Activated B cell treated with CpG ODN at 0.5 μM for 24 hours (primary cell): ENCODE measurements around the gene SUCLA2. TPM values are rescaled to one million over a fixed set of nuclear protein-coding genes. Genes with fewer than 3 reads are reported as not detected.

Source experiments
- ATAC-seq: fragments of 200-7000 bp; cut with Tn5 transposase; one replicate; pipeline ENCODE4 v1.10.0; 2021; ENCODE audit warnings: low read depth, mild to moderate bottlenecking, moderate library complexity
- CTCF ChIA-PET: fragments of 350-600 bp; sonication (Branson Sonifier 250); formaldehyde crosslinking; loops from one replicate; lab custom pipeline; 2021; ENCODE audit warnings: antibody characterized with exemption; lab: Charles Lee
- POLR2A ChIA-PET: fragments of 350-600 bp; sonication (Branson Sonifier 250); formaldehyde crosslinking; loops from one replicate; lab custom pipeline; 2021; ENCODE audit warnings: antibody characterized with exemption; lab: Charles Lee
- DNase-seq: peaks from one replicate; pipeline ENCODE4 v3.0.0; 2022
- H3K27ac Mint-ChIP-seq: one replicate; pipeline ENCODE4 v1.8.0; 2020; ENCODE audit warnings: mixed read lengths
- H3K27me3 Mint-ChIP-seq: one replicate; pipeline ENCODE4 v1.8.0; 2021; ENCODE audit warnings: mixed read lengths
- H3K36me3 Mint-ChIP-seq: one replicate; pipeline ENCODE4 v1.8.0; 2021; ENCODE audit warnings: low read depth, mixed read lengths
- H3K4me1 Mint-ChIP-seq: one replicate; pipeline ENCODE4 v1.8.0; 2021; ENCODE audit warnings: mixed read lengths
- H3K4me3 Mint-ChIP-seq: one replicate; pipeline ENCODE4 v1.8.0; 2020; ENCODE audit warnings: mild to moderate bottlenecking, mixed read lengths
- H3K9me3 Mint-ChIP-seq: one replicate; pipeline ENCODE4 v1.8.0; 2020; ENCODE audit warnings: mixed read lengths
- CTCF ChIP-seq: fragments of 200-600 bp; IDR thresholded peaks from one replicate; pipeline ENCODE4 v1.8.0; 2022; ENCODE audit warnings: antibody characterized with exemption, mild to moderate bottlenecking
- intact Hi-C: fragments of 100-400 bp; cut with micrococcal nuclease; formaldehyde crosslinking; loops from one replicate; pipeline ENCODE4 v1.15.1; 2024
- total RNA-seq: library from RNA; stranded (reverse); gene quantifications from 2 replicates; pipeline ENCODE4 v1.2.3, GENCODE V29; 2022

Gene SUCLA2
- total RNA-seq, result 32.1 and 35.8 TPM in 2 replicates

- Mint-ChIP-seq H3K27me3 (no peaks in the 10 kb centered on the region), H3K27ac (peak within 1 kb of the TSS; percentile 74), H3K4me1 (peaks cover 28% of the 10 kb centered on the region), H3K36me3 (peaks cover 14% of the 10 kb centered on the region), H3K9me3 (no peaks in the 10 kb centered on the region), H3K4me3 (peak within 1 kb of the TSS; percentile 95)
- TF ChIP-seq CTCF, result no peak
- intact Hi-C loops, result loop anchor here (1.0 to 2.0 kb wide), 2 partner anchors 36 to 1204 kb away; partner anchors contain the start of genes ESD and NUDT15
- DNase-seq, result peak; percentile 88
- POLR2A ChIA-PET, result interaction anchor here (0.5 to 2.9 kb wide), 2 partner anchors 37 to 98 kb away, joined by 10 read pairs; partner anchors contain the start of gene NUDT15
- CTCF ChIA-PET, result no interaction called here
- peak; percentile 100 for ATAC-seq
Measured at GRCh38 chr13:48001114-48001881, at the start of gene SUCLA2. TSS of gene SUCLA2 (minus strand) at chr13:48001273. CDS start at chr13:48001269, 4 bp downstream.

DNA sequence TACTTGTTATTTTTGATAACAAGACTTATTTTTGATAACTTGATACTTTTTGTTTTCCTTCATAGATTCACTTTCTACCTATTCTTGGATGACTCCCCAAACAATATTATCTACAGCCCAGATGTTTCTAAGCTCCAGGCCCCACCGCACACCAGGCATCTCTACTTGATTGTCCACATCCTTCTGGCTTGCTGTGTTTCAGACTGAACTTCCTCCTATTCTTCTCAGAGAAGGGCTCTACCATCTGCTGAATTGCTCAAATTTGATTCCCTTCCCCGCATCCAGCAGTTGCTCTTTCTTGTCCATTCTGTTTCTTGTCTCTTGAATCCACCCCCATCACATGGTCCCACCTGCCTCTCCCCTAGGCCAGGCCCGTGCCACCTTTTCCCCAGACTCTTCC is 49.5 kb upstream of the SUCLA2 start:
- ChIA-PET CTCF (interaction anchor here (1.1 kb wide), 1 partner anchor 12 kb away, joined by 3 read pairs; no protein-coding TSS in a partner anchor), POLR2A (interaction anchor here (0.7 kb wide), 1 partner anchor 181 kb away, joined by 3 read pairs; no protein-coding TSS in a partner anchor)
- Mint-ChIP-seq H3K4me1 (no peaks in the 10 kb centered on the region), H3K27ac (no peak overlapping the region), H3K36me3 (peaks cover 68% of the 10 kb centered on the region), H3K27me3 (no peaks in the 10 kb centered on the region), H3K4me3 (no peak overlapping the region), H3K9me3 (no peaks in the 10 kb centered on the region)
- intact Hi-C loops, result no loop called here
- TF ChIP-seq CTCF, result no peak
- DNase-seq (no peak), ATAC-seq (no peak)

DNA sequence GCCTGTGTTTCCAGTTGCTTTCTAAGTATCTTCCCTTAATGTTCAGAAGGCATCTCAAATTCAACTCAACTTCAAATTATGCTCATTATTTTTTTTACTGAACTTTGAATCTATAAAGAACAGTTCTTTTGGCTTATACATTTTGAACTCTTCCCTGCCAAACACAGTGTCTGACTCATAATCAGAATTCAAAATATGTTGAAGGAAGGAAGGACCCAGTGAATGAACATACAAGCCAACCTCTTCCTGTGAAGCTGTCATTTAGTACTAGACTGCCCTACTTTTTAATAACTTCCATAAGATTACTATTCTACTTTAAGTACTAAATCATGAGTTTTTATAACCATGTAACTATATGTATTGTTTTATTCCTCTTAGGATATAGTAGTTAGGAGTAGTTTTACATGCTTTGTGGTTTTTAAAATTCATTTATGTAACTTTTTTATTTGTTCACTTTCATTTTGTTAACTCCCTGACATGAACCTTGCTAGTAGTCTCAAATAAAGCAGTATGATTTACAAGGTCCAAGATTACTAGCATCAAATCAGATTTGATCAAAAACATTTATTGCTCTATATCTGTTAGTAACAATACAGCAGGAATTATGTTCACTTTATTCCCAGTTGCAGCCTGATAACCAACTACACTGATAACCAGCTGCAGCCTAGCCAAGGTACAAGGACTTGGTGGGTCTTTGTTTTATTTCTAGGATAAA is 42.9 kb upstream of the SUCLA2 start:
- no peak for TF ChIP-seq CTCF
- Mint-ChIP-seq H3K4me3 (no peak overlapping the region), H3K36me3 (peaks cover 34% of the 10 kb centered on the region), H3K27me3 (no peaks in the 10 kb centered on the region), H3K9me3 (no peaks in the 10 kb centered on the region), H3K4me1 (peaks cover 3% of the 10 kb centered on the region), H3K27ac (no peak overlapping the region)
- no peak for ATAC-seq
- DNase-seq, result no peak
- intact Hi-C loops, result no loop called here
- ChIA-PET CTCF (no interaction called here), POLR2A (interaction anchor here (0.6 to 0.7 kb wide), 2 partner anchors 15 to 440 kb away, joined by 3 read pairs; no protein-coding TSS in a partner anchor)

DNA sequence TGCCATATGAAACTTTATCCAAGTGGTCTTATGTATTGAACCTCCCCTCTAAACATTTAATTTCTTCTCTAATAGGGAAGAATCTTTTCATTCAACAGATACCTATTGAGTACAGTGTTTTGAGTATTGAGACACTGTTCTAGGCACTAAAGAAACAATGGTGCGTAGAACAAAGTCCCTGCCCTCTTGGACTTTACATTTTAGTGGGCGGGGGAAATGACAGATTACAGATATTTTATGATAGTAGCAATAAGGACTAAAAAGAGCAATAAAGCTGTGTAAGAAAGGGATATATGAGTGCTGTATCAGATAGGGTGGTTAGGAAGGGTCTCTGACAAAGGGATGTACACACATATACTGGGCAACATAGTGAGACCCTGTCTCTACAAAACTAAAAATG is 41.8 kb upstream of the SUCLA2 start:
- H3K27ac Mint-ChIP-seq, result no peak overlapping the region
- H3K4me3 Mint-ChIP-seq, result no peak overlapping the region
- H3K4me1 Mint-ChIP-seq, result peaks cover 14% of the 10 kb centered on the region
- no peaks in the 10 kb centered on the region for H3K9me3 Mint-ChIP-seq
- ChIA-PET CTCF (no interaction called here), POLR2A (no interaction called here)
- H3K36me3 Mint-ChIP-seq, result peaks cover 27% of the 10 kb centered on the region
- DNase-seq (no peak), ATAC-seq (no peak)
- H3K27me3 Mint-ChIP-seq, result no peaks in the 10 kb centered on the region
- intact Hi-C loops, result no loop called here
- TF ChIP-seq CTCF, result no peak

DNA sequence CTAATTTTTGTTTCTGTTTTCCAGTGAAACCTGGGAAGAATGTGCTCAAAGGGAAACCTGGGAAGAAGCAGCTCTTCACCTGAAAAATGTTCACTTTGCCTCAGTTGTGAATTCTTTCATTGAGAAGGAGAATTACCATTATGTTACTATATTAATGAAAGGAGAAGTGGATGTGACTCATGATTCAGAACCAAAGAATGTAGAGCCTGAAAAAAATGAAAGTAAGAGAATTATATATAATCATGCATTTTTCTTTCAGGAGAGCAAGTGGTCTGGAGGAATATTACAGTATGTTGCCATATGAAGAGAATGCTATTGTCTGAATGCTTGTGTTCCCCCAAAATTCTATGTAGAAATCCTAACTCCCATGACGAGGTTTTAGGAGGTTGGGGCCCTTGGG is 39.8 kb upstream of the SUCLA2 start:
- DNase-seq, result no peak
- no peak for ATAC-seq
- no peaks in the 10 kb centered on the region for H3K9me3 Mint-ChIP-seq
- TF ChIP-seq CTCF, result no peak
- peaks cover 20% of the 10 kb centered on the region for H3K36me3 Mint-ChIP-seq
- POLR2A ChIA-PET, result no interaction called here
- H3K4me3 Mint-ChIP-seq, result no peak overlapping the region
- CTCF ChIA-PET, result no interaction called here
- intact Hi-C loops, result no loop called here
- no peaks in the 10 kb centered on the region for H3K27me3 Mint-ChIP-seq
- H3K27ac Mint-ChIP-seq, result no peak overlapping the region
- H3K4me1 Mint-ChIP-seq, result peaks cover 26% of the 10 kb centered on the region
